ENCODE measurements around the gene PFN3.

PFN3 gene

GRCh38 chr5:177432839-177433657 lies 32.6 kb upstream of the PFN3 start:
- H3K4ac ChIP-seq (ENCODE audit: low read depth, low read length): no peak overlapping the region
- no peak overlapping the region for H3K27ac ChIP-seq (ENCODE audit: low read depth, low read length)
- no peak overlapping the region for H3K18ac ChIP-seq (ENCODE audit: low read length)
- DNase-seq: no peak
- no peak overlapping the region for H2BK120ac ChIP-seq (ENCODE audit: low read depth, low read length)
- no peaks in the 10 kb centered on the region for H3K79me2 ChIP-seq (ENCODE audit: control insufficient read depth, insufficient read depth, low read length)
- no peaks in the 10 kb centered on the region for H3K27me3 ChIP-seq (ENCODE audit: insufficient read depth, low read length, poor library complexity)
- no peaks in the 10 kb centered on the region for H3K4me1 ChIP-seq (ENCODE audit: control insufficient read depth, low read depth, low read length)
- H3K4me2 ChIP-seq (ENCODE audit: low read length): no peak overlapping the region
- no peak overlapping the region for H3K56ac ChIP-seq (ENCODE audit: low read length)
- H3K23ac ChIP-seq (ENCODE audit: low read length): no peak overlapping the region
- no peak overlapping the region for H4K5ac ChIP-seq (ENCODE audit: low read length)
- no peak overlapping the region for H3K4me3 ChIP-seq (ENCODE audit: low read length)
- H4K8ac ChIP-seq (ENCODE audit: low read depth, low read length): no peak overlapping the region
- no peaks in the 10 kb centered on the region for H3K36me3 ChIP-seq (ENCODE audit: control insufficient read depth, insufficient read depth, low read length)
- WGBS (ENCODE audit: extremely low coverage, insufficient coverage, low lambda C conversion rate): no CpG with 5 or more reads among the region's 25 CpGs
- no peak overlapping the region for H2BK15ac ChIP-seq (replicated peaks; ENCODE audit: low read depth)
- H2AK5ac ChIP-seq (ENCODE audit: low read length): no peak overlapping the region
- no peak overlapping the region for H2BK5ac ChIP-seq (ENCODE audit: low read length)
- H3K9ac ChIP-seq (ENCODE audit: low read length): no peak overlapping the region
- H3K79me1 ChIP-seq (ENCODE audit: low read length): peaks cover 5% of the 10 kb centered on the region

- Histone ChIP-seq H3K4me3 (ENCODE audit: low read length) (no peak overlapping the region), H3K27ac (ENCODE audit: low read depth, low read length) (no peak overlapping the region), H3K36me3 (ENCODE audit: control insufficient read depth, insufficient read depth, low read length) (no peaks in the 10 kb centered on the region), H3K4me2 (ENCODE audit: low read length) (no peak overlapping the region), H2BK15ac (replicated peaks; ENCODE audit: low read depth) (no peak overlapping the region), H2BK5ac (ENCODE audit: low read length) (no peak overlapping the region), H3K4me1 (ENCODE audit: control insufficient read depth, low read depth, low read length) (peaks cover 1% of the 10 kb centered on the region), H3K79me2 (ENCODE audit: control insufficient read depth, insufficient read depth, low read length) (peaks cover 4% of the 10 kb centered on the region), H2AK5ac (ENCODE audit: low read length) (no peak overlapping the region), H3K27me3 (ENCODE audit: insufficient read depth, low read length, poor library complexity) (no peaks in the 10 kb centered on the region), H3K79me1 (ENCODE audit: low read length) (peaks cover 10% of the 10 kb centered on the region), H3K23ac (ENCODE audit: low read length) (no peak overlapping the region), H4K8ac (ENCODE audit: low read depth, low read length) (no peak overlapping the region), H3K18ac (ENCODE audit: low read length) (no peak overlapping the region), H3K4ac (ENCODE audit: low read depth, low read length) (no peak overlapping the region), H3K56ac (ENCODE audit: low read length) (no peak overlapping the region), H4K5ac (ENCODE audit: low read length) (no peak overlapping the region), H2BK120ac (ENCODE audit: low read depth, low read length) (no peak overlapping the region), H3K9ac (ENCODE audit: low read length) (no peak overlapping the region)
- WGBS (ENCODE audit: extremely low coverage, insufficient coverage, low lambda C conversion rate): no CpG with 5 or more reads among the region's 18 CpGs
- no peak for DNase-seq
Measured at GRCh38 chr5:177432143-177432838, 31.8 kb upstream of the PFN3 start.

GRCh38 chr5:177431317-177432142 lies 31.1 kb upstream of the PFN3 start:
- DNase-seq: no peak
- no peaks in the 10 kb centered on the region for H3K36me3 ChIP-seq (ENCODE audit: control insufficient read depth, insufficient read depth, low read length)
- no peak overlapping the region for H2BK5ac ChIP-seq (ENCODE audit: low read length)

GRCh38 chr5:177430972-177431316 lies 30.5 kb upstream of the PFN3 start:
- no peak for DNase-seq
- Histone ChIP-seq H3K9ac (ENCODE audit: low read length) (no peak overlapping the region), H2BK120ac (ENCODE audit: low read depth, low read length) (no peak overlapping the region), H3K4ac (ENCODE audit: low read depth, low read length) (no peak overlapping the region), H3K56ac (ENCODE audit: low read length) (no peak overlapping the region), H3K36me3 (ENCODE audit: control insufficient read depth, insufficient read depth, low read length) (no peaks in the 10 kb centered on the region), H2BK5ac (ENCODE audit: low read length) (no peak overlapping the region), H3K79me2 (ENCODE audit: control insufficient read depth, insufficient read depth, low read length) (peaks cover 5% of the 10 kb centered on the region), H3K27ac (ENCODE audit: low read depth, low read length) (no peak overlapping the region), H3K4me2 (ENCODE audit: low read length) (no peak overlapping the region), H3K79me1 (ENCODE audit: low read length) (peaks cover 11% of the 10 kb centered on the region), H4K8ac (ENCODE audit: low read depth, low read length) (no peak overlapping the region), H2AK5ac (ENCODE audit: low read length) (no peak overlapping the region), H2BK15ac (replicated peaks; ENCODE audit: low read depth) (no peak overlapping the region), H4K5ac (ENCODE audit: low read length) (no peak overlapping the region), H3K27me3 (ENCODE audit: insufficient read depth, low read length, poor library complexity) (no peaks in the 10 kb centered on the region), H3K18ac (ENCODE audit: low read length) (no peak overlapping the region), H3K4me1 (ENCODE audit: control insufficient read depth, low read depth, low read length) (peaks cover 3% of the 10 kb centered on the region), H3K4me3 (ENCODE audit: low read length) (no peak overlapping the region), H3K23ac (ENCODE audit: low read length) (no peak overlapping the region)
- WGBS (ENCODE audit: extremely low coverage, insufficient coverage, low lambda C conversion rate): no CpG with 5 or more reads among the region's 7 CpGs

More at GRCh38 chr5:177431317-177432142, 31.1 kb upstream of the PFN3 start:
- H2BK120ac ChIP-seq (ENCODE audit: low read depth, low read length): no peak overlapping the region
- H2AK5ac ChIP-seq (ENCODE audit: low read length): no peak overlapping the region
- no peaks in the 10 kb centered on the region for H3K27me3 ChIP-seq (ENCODE audit: insufficient read depth, low read length, poor library complexity)
- H3K79me1 ChIP-seq (ENCODE audit: low read length): peaks cover 11% of the 10 kb centered on the region
- no CpG with 5 or more reads among the region's 29 CpGs for WGBS (ENCODE audit: extremely low coverage, insufficient coverage, low lambda C conversion rate)
- no peak overlapping the region for H3K23ac ChIP-seq (ENCODE audit: low read length)
- H3K56ac ChIP-seq (ENCODE audit: low read length): no peak overlapping the region
- no peak overlapping the region for H3K27ac ChIP-seq (ENCODE audit: low read depth, low read length)
- H3K4me2 ChIP-seq (ENCODE audit: low read length): no peak overlapping the region
- peaks cover 5% of the 10 kb centered on the region for H3K79me2 ChIP-seq (ENCODE audit: control insufficient read depth, insufficient read depth, low read length)
- H4K8ac ChIP-seq (ENCODE audit: low read depth, low read length): no peak overlapping the region
- H3K4ac ChIP-seq (ENCODE audit: low read depth, low read length): no peak overlapping the region
- H3K18ac ChIP-seq (ENCODE audit: low read length): no peak overlapping the region
- no peak overlapping the region for H4K5ac ChIP-seq (ENCODE audit: low read length)
- H3K4me3 ChIP-seq (ENCODE audit: low read length): no peak overlapping the region
- H3K9ac ChIP-seq (ENCODE audit: low read length): no peak overlapping the region
- H3K4me1 ChIP-seq (ENCODE audit: control insufficient read depth, low read depth, low read length): peaks cover 3% of the 10 kb centered on the region
- no peak overlapping the region for H2BK15ac ChIP-seq (replicated peaks; ENCODE audit: low read depth)

GRCh38 chr5:177430140-177430951 lies 29.9 kb upstream of the PFN3 start:
- Histone ChIP-seq H3K79me2 (ENCODE audit: control insufficient read depth, insufficient read depth, low read length) (peaks cover 5% of the 10 kb centered on the region), H3K18ac (ENCODE audit: low read length) (no peak overlapping the region), H3K56ac (ENCODE audit: low read length) (no peak overlapping the region), H3K9ac (ENCODE audit: low read length) (no peak overlapping the region), H3K36me3 (ENCODE audit: control insufficient read depth, insufficient read depth, low read length) (no peaks in the 10 kb centered on the region), H3K4me1 (ENCODE audit: control insufficient read depth, low read depth, low read length) (peaks cover 6% of the 10 kb centered on the region), H2BK15ac (replicated peaks; ENCODE audit: low read depth) (no peak overlapping the region), H3K79me1 (ENCODE audit: low read length) (peaks cover 11% of the 10 kb centered on the region), H4K5ac (ENCODE audit: low read length) (no peak overlapping the region), H3K27me3 (ENCODE audit: insufficient read depth, low read length, poor library complexity) (no peaks in the 10 kb centered on the region), H4K8ac (ENCODE audit: low read depth, low read length) (no peak overlapping the region), H2BK5ac (ENCODE audit: low read length) (no peak overlapping the region), H2BK120ac (ENCODE audit: low read depth, low read length) (no peak overlapping the region), H3K27ac (ENCODE audit: low read depth, low read length) (no peak overlapping the region), H3K4me3 (ENCODE audit: low read length) (no peak overlapping the region), H3K4ac (ENCODE audit: low read depth, low read length) (no peak overlapping the region), H2AK5ac (ENCODE audit: low read length) (no peak overlapping the region), H3K4me2 (ENCODE audit: low read length) (no peak overlapping the region), H3K23ac (ENCODE audit: low read length) (no peak overlapping the region)
- no CpG with 5 or more reads among the region's 26 CpGs for WGBS (ENCODE audit: extremely low coverage, insufficient coverage, low lambda C conversion rate)
- no peak for DNase-seq

Data from mesendoderm (in vitro differentiated cells).